NCI-H526 treated with DMSO at 0.1 percent for 48 hours (cell line): ENCODE results near the gene CFAP97D1.
A peak's percentile ranks its signal among the peaks of the same experiment; 100 is the strongest.

Experiments
- DNase-seq: peaks from one replicate; lab custom pipeline; 2025; lab: John Stamatoyannopoulos, UW

Gene CFAP97D1

GRCh38 chr17:43827596-43827995 lies 47.4 kb downstream of the CFAP97D1 start:
- DNase-seq, result no peak

DNA sequence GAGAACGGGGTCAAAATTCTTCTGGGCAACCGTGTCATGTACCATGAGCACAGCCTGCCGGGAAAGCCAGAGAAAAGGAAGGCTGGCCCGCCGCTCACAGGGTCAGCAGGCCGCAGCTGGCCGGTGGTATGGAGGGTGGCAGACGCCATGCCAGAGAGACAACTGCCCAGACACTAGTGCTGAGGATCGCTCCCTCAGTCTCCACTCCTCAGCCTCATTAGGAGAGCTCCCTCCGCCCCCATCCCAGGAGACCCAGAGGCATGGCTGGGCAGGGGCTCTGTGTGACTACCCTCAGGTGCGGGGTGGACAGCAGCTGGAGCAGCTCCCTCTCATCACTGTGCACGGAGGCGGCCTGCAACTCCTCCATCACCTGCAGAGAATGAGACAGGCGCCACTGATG lies 49.5 kb downstream of the CFAP97D1 start:
- no peak for DNase-seq

- peak; percentile 69 for DNase-seq
Observed at GRCh38 chr17:43830510-43831140, 50.4 kb downstream of the CFAP97D1 start.

DNA sequence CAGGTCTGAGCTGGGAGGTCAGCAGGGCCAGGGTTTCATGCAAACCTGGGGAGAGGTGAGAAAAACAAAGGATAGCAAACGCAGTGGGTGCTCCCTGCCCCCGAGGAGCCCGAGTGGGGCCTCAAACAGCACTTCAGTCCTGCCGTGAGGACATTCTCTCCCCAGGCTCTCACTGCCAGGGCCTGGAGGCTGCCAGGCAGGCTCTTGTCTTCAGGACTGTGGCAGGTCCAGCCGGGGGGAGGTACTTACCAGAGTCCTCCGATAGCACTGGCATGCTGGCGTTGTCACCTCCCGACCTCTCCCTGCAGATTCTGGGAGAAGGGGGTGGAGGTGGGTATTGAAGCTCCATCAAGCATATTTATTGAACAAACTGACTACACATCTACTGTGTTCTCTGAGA lies 51.4 kb downstream of the CFAP97D1 start:
- no peak for DNase-seq

DNA sequence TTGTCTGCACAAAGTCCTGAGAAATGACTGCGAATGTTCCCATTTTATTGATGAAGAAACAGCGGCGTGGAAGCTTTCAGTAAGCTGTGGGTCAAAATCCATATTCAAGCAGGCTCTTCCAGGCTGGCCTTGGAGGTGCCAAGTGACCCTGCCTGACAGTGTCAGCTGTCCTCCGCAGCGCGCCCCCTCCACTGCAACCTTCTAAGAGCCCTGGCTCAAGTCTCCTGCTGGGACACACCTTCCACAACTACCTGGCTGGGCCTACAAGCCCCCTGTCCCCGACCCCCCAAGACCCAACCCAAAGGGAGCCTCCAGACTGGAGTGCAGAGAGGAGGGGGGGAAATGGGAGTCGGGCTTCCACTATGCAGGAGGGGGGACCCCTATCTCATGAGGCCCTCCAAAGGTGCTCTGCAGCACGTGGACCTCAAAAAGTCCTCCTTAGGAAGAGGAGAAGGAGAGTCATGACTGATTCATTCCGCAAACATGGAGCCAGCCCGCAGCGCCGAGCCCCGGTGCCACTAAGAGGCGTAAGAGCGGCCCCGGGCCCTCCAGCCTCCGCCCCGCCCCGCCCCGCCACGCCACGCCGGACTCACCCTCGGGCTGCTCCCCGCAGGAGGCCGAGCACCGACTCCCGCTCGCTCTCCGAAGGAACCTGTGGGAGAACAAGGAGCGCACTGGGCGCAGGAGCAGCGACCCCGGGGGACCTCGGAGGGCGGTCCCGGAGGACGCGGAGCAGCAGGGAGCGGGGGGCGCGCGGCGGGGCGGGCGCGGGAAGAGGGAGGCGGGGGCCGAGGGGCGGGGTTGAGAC lies 52.1 kb downstream of the CFAP97D1 start:
- DNase-seq, result no peak

DNA sequence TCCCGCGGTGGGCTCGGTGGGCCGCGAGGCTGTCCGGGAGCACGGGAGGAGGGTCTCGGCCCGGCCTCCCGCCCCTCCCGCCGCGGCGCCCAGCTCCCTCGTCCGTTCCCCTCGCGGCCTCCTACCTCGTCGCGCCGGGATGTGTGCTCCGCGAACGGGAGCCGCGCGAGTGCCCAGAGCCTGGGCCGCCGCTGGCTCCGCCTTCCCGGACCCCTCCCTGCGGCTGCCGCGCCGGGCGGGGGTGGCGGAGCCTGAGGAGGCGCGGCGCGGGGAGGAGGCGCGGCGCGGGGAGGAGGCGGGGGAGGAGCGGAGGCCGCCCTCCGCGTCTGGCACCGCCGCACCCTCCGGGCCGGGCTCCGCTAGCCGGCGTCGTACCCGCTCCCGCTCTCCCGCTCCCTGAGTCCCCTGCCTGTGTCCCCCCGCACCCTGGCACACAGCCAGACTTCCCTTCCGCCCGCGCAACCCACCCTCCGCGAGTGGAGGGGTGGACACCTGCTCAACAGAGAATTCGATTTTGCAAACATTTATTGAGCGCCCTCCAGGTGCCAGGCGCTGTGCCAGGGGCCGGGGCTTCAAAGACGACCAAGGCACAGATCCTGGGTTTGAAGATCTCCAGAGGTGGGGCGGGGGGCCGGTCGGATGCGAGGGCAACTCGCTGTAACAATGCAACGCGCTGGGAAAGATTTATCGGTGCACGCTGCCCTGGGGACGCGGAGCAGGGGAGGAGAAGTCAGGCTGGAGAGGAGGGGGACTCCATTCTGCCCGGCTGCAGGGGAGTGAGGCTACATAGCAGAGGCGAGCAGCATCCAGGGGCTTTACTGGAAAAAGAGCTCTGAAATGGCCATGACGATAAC lies 53.0 kb downstream of the CFAP97D1 start, which contains the start of gene MPP3:
Gene MPP3 (minus strand): TSS at position 171 of the 854 bp plus-strand sequence. CDS start 1,240 bp downstream, outside the sequence.
- DNase-seq, result peak; percentile 17

DNA sequence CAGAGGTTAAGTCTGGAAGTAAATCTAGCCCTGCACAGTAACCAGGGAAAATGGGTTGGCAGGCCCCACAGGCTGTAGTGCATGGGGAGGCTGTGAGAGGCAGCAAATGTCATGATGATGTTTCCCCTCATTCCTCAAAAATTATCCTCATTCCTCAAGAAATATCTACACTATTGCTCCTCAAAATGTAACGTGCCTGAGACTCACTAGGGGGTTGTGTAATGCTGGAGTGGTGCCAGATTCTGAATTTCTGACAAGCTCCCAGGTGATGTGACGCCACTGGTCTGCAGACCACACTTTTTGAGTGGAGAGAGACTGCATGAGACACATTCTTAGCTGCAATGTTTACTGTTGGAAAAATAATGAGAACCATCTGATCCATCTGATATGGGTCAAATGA lies 53.9 kb downstream of the CFAP97D1 start:
- DNase-seq, result no peak
